ENCODE data around the gene CEP104.

Gene CEP104

GRCh38 chr1:3894626-3895278 lies 37.7 kb upstream of the CEP104 start:
- no peak for DNase-seq (ENCODE audit: low read depth in 2 of 2)

- no peak for DNase-seq (ENCODE audit: low read depth in 2 of 2)
Observed at GRCh38 chr1:3893190-3893589, 36.2 kb upstream of the CEP104 start.

GRCh38 chr1:3892748-3893147 lies 35.7 kb upstream of the CEP104 start:
- DNase-seq (ENCODE audit: low read depth in 2 of 2), result no peak

- no peak for DNase-seq (ENCODE audit: low read depth in 2 of 2)
Observed at GRCh38 chr1:3891329-3891865, 34.4 kb upstream of the CEP104 start.

GRCh38 chr1:3890389-3891328 lies 33.6 kb upstream of the CEP104 start:
- DNase-seq (ENCODE audit: low read depth in 2 of 2), result no peak

DNA sequence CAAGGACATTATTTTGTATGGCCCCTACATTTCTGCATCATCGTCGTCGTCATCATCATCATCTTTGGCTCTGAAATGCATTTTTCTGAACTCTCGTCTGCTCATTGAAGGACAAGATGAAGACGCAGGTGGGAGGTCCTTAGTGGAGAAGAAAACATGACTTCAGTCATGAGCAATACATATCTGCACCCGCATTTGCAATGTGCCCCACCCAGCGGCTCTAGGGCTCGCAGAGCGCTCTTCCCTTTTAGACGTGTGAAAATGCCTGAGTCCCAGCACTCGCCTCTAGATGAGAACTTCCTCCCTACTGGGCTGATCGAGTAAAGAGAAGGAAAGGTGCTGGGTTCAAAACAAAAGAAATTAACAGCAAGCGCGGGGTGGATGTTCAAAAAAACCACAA lies 32.9 kb upstream of the CEP104 start:
- DNase-seq (ENCODE audit: low read depth in 2 of 2), result no peak

DNA sequence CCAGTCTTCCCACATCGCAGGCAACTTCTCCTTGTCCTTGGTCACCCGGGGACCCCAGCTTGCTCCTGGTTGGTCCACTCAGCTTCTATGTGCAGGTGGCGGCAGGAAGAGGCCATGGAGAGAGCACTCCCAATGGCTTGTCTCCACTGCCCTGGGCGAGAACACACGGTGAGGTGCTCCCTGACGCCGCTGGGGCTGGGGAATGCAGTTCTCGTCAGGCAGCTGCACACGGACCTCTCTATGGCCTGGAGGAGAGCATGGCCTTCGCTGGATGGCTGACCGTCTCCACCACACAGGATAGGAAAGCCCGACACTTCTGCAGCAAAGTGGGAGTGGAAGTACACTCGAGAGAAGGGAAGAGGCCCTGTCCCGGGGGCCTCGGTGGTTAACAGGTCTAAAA lies 31.3 kb upstream of the CEP104 start:
- no peak for DNase-seq (ENCODE audit: low read depth in 2 of 2)

DNA sequence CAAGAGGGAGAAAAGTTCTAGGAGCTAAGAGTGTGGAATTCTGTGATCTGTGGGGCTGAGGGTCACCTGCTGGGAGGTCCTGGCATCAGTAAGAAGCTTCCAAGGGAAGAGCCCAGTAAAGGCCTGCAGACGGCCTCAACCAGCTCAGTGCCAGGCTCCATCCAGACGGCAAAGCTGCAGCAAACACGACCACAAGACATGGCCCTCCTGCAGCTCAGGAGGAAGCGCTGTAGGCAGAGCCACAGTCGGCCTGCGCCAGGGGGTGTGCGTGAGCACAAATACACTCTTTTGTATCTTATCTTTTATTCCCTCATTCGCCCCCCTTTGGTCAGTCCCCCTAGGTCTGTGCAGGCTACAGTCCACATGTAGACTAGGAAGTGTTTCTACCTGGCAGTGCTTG lies 29.7 kb upstream of the CEP104 start:
- DNase-seq (ENCODE audit: low read depth in 2 of 2), result no peak

- DNase-seq (ENCODE audit: low read depth in 2 of 2), result no peak
Observed at GRCh38 chr1:3886106-3886670, 29.2 kb upstream of the CEP104 start.

DNA sequence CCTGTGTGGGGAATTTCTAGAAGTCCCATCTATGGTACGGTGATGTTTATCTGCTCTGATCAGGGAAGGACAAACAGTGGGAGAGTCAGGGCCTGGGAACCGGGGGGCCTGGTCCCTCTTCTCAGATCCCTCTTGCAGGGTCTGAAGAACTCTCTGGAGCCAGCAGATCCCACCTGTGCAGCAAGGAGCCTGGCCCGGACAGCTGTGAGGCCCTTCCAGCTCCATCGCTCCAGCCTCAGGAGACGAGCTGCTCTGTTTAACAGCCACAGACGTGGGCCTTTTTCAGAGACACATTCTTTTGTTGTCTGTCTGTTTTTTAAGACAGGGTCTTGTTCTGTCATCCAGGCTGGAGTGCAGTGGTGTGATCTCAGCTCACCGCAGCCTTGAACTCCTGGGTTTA lies 28.6 kb upstream of the CEP104 start:
- no peak for DNase-seq (ENCODE audit: low read depth in 2 of 2)

GRCh38 chr1:3884966-3885365 lies 28.0 kb upstream of the CEP104 start:
- DNase-seq (ENCODE audit: low read depth in 2 of 2), result no peak

GRCh38 chr1:3883194-3883925 lies 26.3 kb upstream of the CEP104 start:
- no peak for DNase-seq (ENCODE audit: low read depth in 2 of 2)

- no peak for DNase-seq (ENCODE audit: low read depth in 2 of 2)
Observed at GRCh38 chr1:3881193-3881480, 24.1 kb upstream of the CEP104 start.

DNA sequence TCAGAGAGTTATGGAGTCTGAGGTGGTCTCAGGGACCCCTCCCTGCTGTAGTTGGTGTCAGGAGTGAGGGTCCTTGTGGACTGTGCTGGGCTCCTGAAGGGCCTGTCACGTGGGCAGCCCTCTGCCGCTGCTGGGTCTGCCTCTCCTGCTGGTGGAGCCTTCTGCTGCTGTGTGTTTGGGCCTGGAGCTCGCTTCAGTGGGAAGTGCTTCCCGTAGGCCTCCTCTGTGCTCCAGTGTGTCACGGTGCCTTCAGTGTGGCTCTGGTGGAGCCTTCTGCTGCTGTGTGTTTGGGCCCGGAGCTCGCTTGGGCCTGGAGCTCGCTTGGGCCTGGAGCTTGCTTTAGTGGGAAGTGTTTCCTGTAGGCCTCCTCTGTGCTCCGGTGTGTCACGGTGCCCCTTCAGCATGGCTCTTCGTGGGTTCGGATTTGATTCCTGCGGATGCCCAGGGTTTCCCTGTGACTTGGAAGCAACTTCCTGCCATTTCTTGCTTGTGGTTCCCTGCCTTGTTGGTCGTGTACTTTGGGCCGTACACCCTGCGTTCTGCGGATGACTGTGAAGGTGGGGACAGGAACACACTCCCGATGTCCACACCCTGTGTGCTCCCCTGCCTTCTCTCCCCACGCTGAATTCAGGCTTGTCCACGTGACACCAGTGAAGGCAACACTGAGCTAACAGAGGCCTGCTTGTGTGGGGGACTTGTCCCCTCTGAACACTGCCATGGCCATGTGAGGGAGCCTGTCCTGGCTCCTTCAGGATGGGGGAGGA lies 23.6 kb upstream of the CEP104 start:
- no peak for DNase-seq (ENCODE audit: low read depth in 2 of 2)

DNA sequence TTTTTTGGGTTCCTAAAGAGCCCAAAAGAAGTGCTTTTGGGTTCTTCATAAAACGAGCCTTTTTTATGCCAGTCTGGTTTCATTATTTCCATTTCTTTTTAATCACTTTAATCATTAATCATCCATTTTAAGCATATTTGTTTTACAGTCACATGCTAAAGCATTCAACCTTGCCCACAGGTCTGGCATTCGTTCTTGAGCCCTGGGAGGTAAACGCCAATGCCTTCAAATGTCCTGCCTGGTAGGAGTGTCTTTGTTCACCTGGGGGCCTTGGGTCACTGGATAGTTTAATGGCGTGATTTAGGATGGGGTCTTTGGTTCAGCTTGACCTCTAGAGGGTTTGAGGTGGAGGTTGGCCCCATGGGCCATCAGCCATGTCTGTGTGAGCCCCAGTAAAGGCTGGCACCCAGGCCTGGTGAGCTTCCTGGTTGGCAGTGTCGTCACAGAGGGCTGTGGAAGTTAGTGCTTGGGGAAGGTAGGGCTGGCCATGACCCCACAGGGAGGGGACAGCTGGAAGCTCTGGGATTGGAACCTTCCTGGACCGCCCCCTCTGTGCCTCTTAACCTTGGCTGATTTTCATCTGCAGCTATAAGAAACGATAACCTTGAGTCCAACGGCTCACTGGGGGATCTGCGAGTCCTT lies 22.9 kb upstream of the CEP104 start:
- no peak for DNase-seq (ENCODE audit: low read depth in 2 of 2)

DNA sequence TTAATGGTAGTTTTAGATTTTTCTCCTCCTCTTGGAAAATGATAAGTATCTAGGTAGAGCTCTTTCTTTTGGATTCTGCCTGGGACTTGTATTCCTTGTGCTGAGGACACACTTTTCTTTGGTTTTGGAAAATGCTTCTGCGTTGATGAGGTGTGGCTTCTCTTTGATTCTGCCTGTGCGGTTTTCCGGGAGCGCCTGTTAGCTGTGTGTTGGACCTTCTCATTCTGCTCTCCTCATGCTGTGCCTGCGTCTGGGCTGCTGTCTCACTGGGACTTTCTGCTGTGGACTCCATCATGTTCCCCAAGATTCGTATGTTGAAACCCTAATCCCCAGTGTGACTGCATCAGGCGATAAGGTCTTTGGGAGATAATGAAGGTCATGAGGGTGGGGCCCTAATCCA lies 22.1 kb upstream of the CEP104 start:
- no peak for DNase-seq (ENCODE audit: low read depth in 2 of 2)

GRCh38 chr1:3876716-3877115 lies 19.7 kb upstream of the CEP104 start:
- no peak for DNase-seq (ENCODE audit: low read depth in 2 of 2)

DNA sequence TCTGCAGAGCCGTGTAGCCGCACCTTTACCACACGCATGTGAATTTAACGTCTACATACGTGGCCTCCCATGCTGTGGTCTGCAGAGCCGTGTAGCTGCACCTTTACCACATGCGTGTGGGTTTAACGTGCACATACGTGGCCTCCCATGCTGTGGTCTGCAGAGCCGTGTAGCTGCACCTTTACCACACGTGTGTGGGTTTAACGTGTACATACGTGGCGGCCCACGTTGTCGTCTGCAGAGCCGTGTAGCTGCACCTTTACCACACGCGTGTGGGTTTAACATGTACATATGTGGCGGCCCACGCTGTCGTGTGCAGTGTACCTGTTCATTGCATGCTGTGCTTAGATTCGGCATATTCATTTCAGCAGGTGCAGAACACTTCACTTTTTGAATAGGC lies 17.7 kb upstream of the CEP104 start:
- no peak for DNase-seq (ENCODE audit: low read depth in 2 of 2)

- no peak for DNase-seq (ENCODE audit: low read depth in 2 of 2)
Observed at GRCh38 chr1:3872546-3872945, 15.5 kb upstream of the CEP104 start.

GRCh38 chr1:3871451-3871805 lies 14.4 kb upstream of the CEP104 start:
- no peak for DNase-seq (ENCODE audit: low read depth in 2 of 2)

GRCh38 chr1:3869751-3870301 lies 12.8 kb upstream of the CEP104 start:
- DNase-seq (ENCODE audit: low read depth in 2 of 2), result no peak

Measured in stimulated activated CD4-positive, alpha-beta T cell treated with anti-CD3 and anti-CD28 coated beads, Interleukin-4, amount 100 ng/mL, for 48 hours (primary cell).